SH-SY5Y (cell line): ENCODE data around the gene WNT3A.

Experiments used
- GATA2 ChIP-seq: IDR thresholded peaks from 2 replicates; pipeline ENCODE4 v1.6.1; 2011; ENCODE audit warnings: mild to moderate bottlenecking, low read depth, low read length
- GATA3 ChIP-seq: IDR thresholded peaks from 2 replicates; pipeline ENCODE4 v1.6.1; 2011; ENCODE audit warnings: low read depth, mild to moderate bottlenecking, low read length, moderate library complexity

DNA sequence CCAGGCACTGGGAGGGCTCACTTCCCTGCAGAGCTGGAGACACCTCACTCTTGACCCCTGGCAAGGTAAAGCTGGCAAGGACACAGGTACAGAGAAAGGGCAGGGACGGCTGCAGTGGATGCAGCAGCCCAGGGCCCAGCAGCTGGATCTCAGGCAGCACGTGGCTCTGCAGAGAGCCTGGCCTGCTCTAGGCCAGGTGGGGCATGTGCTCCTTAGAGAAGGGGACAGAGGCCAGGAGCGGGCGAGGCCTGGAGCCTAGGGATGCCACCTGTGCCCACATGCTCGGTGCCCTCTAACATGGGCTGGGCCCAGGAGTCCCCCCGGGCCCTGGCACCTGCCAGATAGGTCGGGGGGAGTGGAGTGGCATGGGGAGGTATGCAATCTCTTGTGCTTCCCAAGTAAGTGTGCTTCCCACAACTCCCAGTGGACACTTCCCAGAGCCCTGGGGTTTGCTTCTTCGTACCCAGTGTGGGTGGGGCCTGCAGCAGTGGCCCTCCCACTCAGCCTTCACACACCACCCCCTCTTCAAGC, 30.0 kb downstream of the WNT3A start:
- TF ChIP-seq GATA3 (no peak), GATA2 (no peak)
